ENCODE data around the gene CFAP54. TPM values are rescaled to one million over a fixed set of nuclear protein-coding genes. Genes with fewer than 3 reads are reported as not detected.

CFAP54 gene
- polyA plus RNA-seq (2013, experiment 1 of 2) = 0.41 TPM
- 0.81 TPM for polyA plus RNA-seq (2013, experiment 2 of 2)

- peak within 1 kb of the TSS; percentile 96 for H3K27ac ChIP-seq (ENCODE audit: low read depth, low read length, severe bottlenecking)
- WGBS, 2 experiments (ENCODE audit: insufficient coverage in 2 of 2) = 1 to 2% methylated on average over 49 to 50 of the region's 53 CpGs
- H3K9me3 ChIP-seq (ENCODE audit: control insufficient read depth, low read length) = no peaks in the 10 kb centered on the region
- H3K36me3 ChIP-seq (ENCODE audit: control insufficient read depth, insufficient read depth, low read length) = no peaks in the 10 kb centered on the region
- H3K4me3 ChIP-seq (ENCODE audit: extremely low read depth, insufficient read depth, low read length, poor library complexity, severe bottlenecking) = peak within 1 kb of the TSS; percentile 68
- H3K4me1 ChIP-seq (ENCODE audit: control insufficient read depth, insufficient read depth, low read length, poor library complexity, severe bottlenecking) = peaks cover 25% of the 10 kb centered on the region
These were observed at the start of gene CFAP54 for GRCh38 chr12:96489392-96490056. TSS of gene CFAP54 (plus strand) at chr12:96489577. CDS start at chr12:96489610, 33 bp downstream.

- WGBS, 2 experiments (ENCODE audit: insufficient coverage in 2 of 2) = 80% methylated on average over 1 of the region's 3 CpGs; no CpG with 5 or more reads in 1 of the 2 experiments
- H3K9me3 ChIP-seq (ENCODE audit: control insufficient read depth, low read length) = no peaks in the 10 kb centered on the region
- peaks cover 34% of the 10 kb centered on the region for H3K4me1 ChIP-seq (ENCODE audit: control insufficient read depth, insufficient read depth, low read length, poor library complexity, severe bottlenecking)
- no peaks in the 10 kb centered on the region for H3K36me3 ChIP-seq (ENCODE audit: control insufficient read depth, insufficient read depth, low read length)
- no peak overlapping the region for H3K27ac ChIP-seq (ENCODE audit: low read depth, low read length, severe bottlenecking)
- H3K4me3 ChIP-seq (ENCODE audit: extremely low read depth, insufficient read depth, low read length, poor library complexity, severe bottlenecking) = no peak overlapping the region
These were observed 47.6 kb upstream of the CFAP54 start for GRCh38 chr12:96441816-96442215.

GRCh38 chr12:96442906-96443305 lies 46.5 kb upstream of the CFAP54 start:
- 88 to 100% methylated on average over 2 of the region's 3 CpGs for WGBS, 2 experiments (ENCODE audit: insufficient coverage in 2 of 2)
- Histone ChIP-seq H3K4me3 (ENCODE audit: extremely low read depth, insufficient read depth, low read length, poor library complexity, severe bottlenecking) (no peak overlapping the region), H3K36me3 (ENCODE audit: control insufficient read depth, insufficient read depth, low read length) (no peaks in the 10 kb centered on the region), H3K9me3 (ENCODE audit: control insufficient read depth, low read length) (no peaks in the 10 kb centered on the region), H3K27ac (ENCODE audit: low read depth, low read length, severe bottlenecking) (peak overlapping the region; percentile 41), H3K4me1 (ENCODE audit: control insufficient read depth, insufficient read depth, low read length, poor library complexity, severe bottlenecking) (peaks cover 31% of the 10 kb centered on the region)

GRCh38 chr12:96444399-96444798 lies 45.0 kb upstream of the CFAP54 start:
- Histone ChIP-seq H3K4me3 (ENCODE audit: extremely low read depth, insufficient read depth, low read length, poor library complexity, severe bottlenecking) (no peak overlapping the region), H3K9me3 (ENCODE audit: control insufficient read depth, low read length) (no peaks in the 10 kb centered on the region), H3K4me1 (ENCODE audit: control insufficient read depth, insufficient read depth, low read length, poor library complexity, severe bottlenecking) (peaks cover 28% of the 10 kb centered on the region), H3K36me3 (ENCODE audit: control insufficient read depth, insufficient read depth, low read length) (no peaks in the 10 kb centered on the region), H3K27ac (ENCODE audit: low read depth, low read length, severe bottlenecking) (no peak overlapping the region)
- 94 to 98% methylated on average over 5 of the region's 10 CpGs for WGBS, 2 experiments (ENCODE audit: insufficient coverage in 2 of 2)

- H3K4me1 ChIP-seq (ENCODE audit: control insufficient read depth, insufficient read depth, low read length, poor library complexity, severe bottlenecking) = peaks cover 28% of the 10 kb centered on the region
- WGBS, 2 experiments (ENCODE audit: insufficient coverage in 2 of 2) = 55 to 90% methylated on average over 2 to 3 of the region's 6 CpGs
- peak overlapping the region; percentile 94 for H3K27ac ChIP-seq (ENCODE audit: low read depth, low read length, severe bottlenecking)
- no peaks in the 10 kb centered on the region for H3K9me3 ChIP-seq (ENCODE audit: control insufficient read depth, low read length)
- H3K36me3 ChIP-seq (ENCODE audit: control insufficient read depth, insufficient read depth, low read length) = no peaks in the 10 kb centered on the region
- H3K4me3 ChIP-seq (ENCODE audit: extremely low read depth, insufficient read depth, low read length, poor library complexity, severe bottlenecking) = no peak overlapping the region
These were observed 43.4 kb upstream of the CFAP54 start for GRCh38 chr12:96445691-96446583.

- peak overlapping the region; percentile 94 for H3K27ac ChIP-seq (ENCODE audit: low read depth, low read length, severe bottlenecking)
- H3K36me3 ChIP-seq (ENCODE audit: control insufficient read depth, insufficient read depth, low read length) = no peaks in the 10 kb centered on the region
- peaks cover 28% of the 10 kb centered on the region for H3K4me1 ChIP-seq (ENCODE audit: control insufficient read depth, insufficient read depth, low read length, poor library complexity, severe bottlenecking)
- no peak overlapping the region for H3K4me3 ChIP-seq (ENCODE audit: extremely low read depth, insufficient read depth, low read length, poor library complexity, severe bottlenecking)
- H3K9me3 ChIP-seq (ENCODE audit: control insufficient read depth, low read length) = no peaks in the 10 kb centered on the region
- 86 to 91% methylated on average over 1 of the region's 3 CpGs for WGBS, 2 experiments (ENCODE audit: insufficient coverage in 2 of 2)
These were observed 42.1 kb upstream of the CFAP54 start for GRCh38 chr12:96447256-96447655.

GRCh38 chr12:96448300-96448699 lies 41.1 kb upstream of the CFAP54 start:
- 100% methylated on average over 1 of the region's 3 CpGs; no CpG with 5 or more reads in 1 of the 2 experiments for WGBS, 2 experiments (ENCODE audit: insufficient coverage in 2 of 2)
- Histone ChIP-seq H3K27ac (ENCODE audit: low read depth, low read length, severe bottlenecking) (no peak overlapping the region), H3K4me3 (ENCODE audit: extremely low read depth, insufficient read depth, low read length, poor library complexity, severe bottlenecking) (no peak overlapping the region), H3K4me1 (ENCODE audit: control insufficient read depth, insufficient read depth, low read length, poor library complexity, severe bottlenecking) (peaks cover 23% of the 10 kb centered on the region), H3K36me3 (ENCODE audit: control insufficient read depth, insufficient read depth, low read length) (no peaks in the 10 kb centered on the region), H3K9me3 (ENCODE audit: control insufficient read depth, low read length) (no peaks in the 10 kb centered on the region)

- H3K9me3 ChIP-seq (ENCODE audit: control insufficient read depth, low read length) = no peaks in the 10 kb centered on the region
- no peaks in the 10 kb centered on the region for H3K36me3 ChIP-seq (ENCODE audit: control insufficient read depth, insufficient read depth, low read length)
- WGBS, 2 experiments (ENCODE audit: insufficient coverage in 2 of 2) = 80 to 100% methylated on average over 1 of the region's 3 CpGs
- H3K4me3 ChIP-seq (ENCODE audit: extremely low read depth, insufficient read depth, low read length, poor library complexity, severe bottlenecking) = no peak overlapping the region
- H3K4me1 ChIP-seq (ENCODE audit: control insufficient read depth, insufficient read depth, low read length, poor library complexity, severe bottlenecking) = peaks cover 4% of the 10 kb centered on the region
- H3K27ac ChIP-seq (ENCODE audit: low read depth, low read length, severe bottlenecking) = no peak overlapping the region
These were observed 37.0 kb upstream of the CFAP54 start for GRCh38 chr12:96452261-96452922.

GRCh38 chr12:96454396-96454795 lies 35.0 kb upstream of the CFAP54 start:
- Histone ChIP-seq H3K4me1 (ENCODE audit: control insufficient read depth, insufficient read depth, low read length, poor library complexity, severe bottlenecking) (no peaks in the 10 kb centered on the region), H3K36me3 (ENCODE audit: control insufficient read depth, insufficient read depth, low read length) (no peaks in the 10 kb centered on the region), H3K9me3 (ENCODE audit: control insufficient read depth, low read length) (no peaks in the 10 kb centered on the region), H3K27ac (ENCODE audit: low read depth, low read length, severe bottlenecking) (no peak overlapping the region), H3K4me3 (ENCODE audit: extremely low read depth, insufficient read depth, low read length, poor library complexity, severe bottlenecking) (no peak overlapping the region)

GRCh38 chr12:96456265-96456974 lies 33.0 kb upstream of the CFAP54 start:
- Histone ChIP-seq H3K27ac (ENCODE audit: low read depth, low read length, severe bottlenecking) (no peak overlapping the region), H3K9me3 (ENCODE audit: control insufficient read depth, low read length) (no peaks in the 10 kb centered on the region), H3K4me1 (ENCODE audit: control insufficient read depth, insufficient read depth, low read length, poor library complexity, severe bottlenecking) (no peaks in the 10 kb centered on the region), H3K36me3 (ENCODE audit: control insufficient read depth, insufficient read depth, low read length) (no peaks in the 10 kb centered on the region), H3K4me3 (ENCODE audit: extremely low read depth, insufficient read depth, low read length, poor library complexity, severe bottlenecking) (no peak overlapping the region)
- 83 to 93% methylated on average over 2 to 3 of the region's 5 CpGs for WGBS, 2 experiments (ENCODE audit: insufficient coverage in 2 of 2)

Data from mesodermal cell (in vitro differentiated cells).